SKM-1 (cell line): Measurements from ENCODE around the gene DLD.
"Not testable (repeated sequence)": the region's sequence is repeated elsewhere in the genome, so short reads cannot be mapped to it uniquely, and the experiment has no call there.

Experiments used
- DNase-seq: peaks from one replicate; lab custom pipeline; 2025; ENCODE audit not compliant: unreplicated experiment; lab: John Stamatoyannopoulos, UW

Gene DLD

GRCh38 chr7:107914831-107915230 is 23.8 kb downstream of the DLD start:
- no peak for DNase-seq

- DNase-seq: no peak
Measured at GRCh38 chr7:107915541-107915940, 24.6 kb downstream of the DLD start.

- DNase-seq: no peak
Measured at GRCh38 chr7:107917763-107918651, 27.0 kb downstream of the DLD start.

GRCh38 chr7:107918948-107919347 is 28.0 kb downstream of the DLD start:
- no peak for DNase-seq

- no peak for DNase-seq
Measured at GRCh38 chr7:107920048-107920772, 29.2 kb downstream of the DLD start.

- DNase-seq: not testable (repeated sequence)
Measured at GRCh38 chr7:107921826-107922225, 30.8 kb downstream of the DLD start.

GRCh38 chr7:107922886-107923285 is 31.9 kb downstream of the DLD start:
- DNase-seq: no peak

- no peak for DNase-seq
Measured at GRCh38 chr7:107924841-107925504, 34.0 kb downstream of the DLD start.

- no peak for DNase-seq
Measured at GRCh38 chr7:107926481-107926880, 35.5 kb downstream of the DLD start.

- no peak for DNase-seq
Measured at GRCh38 chr7:107931740-107932515, 40.9 kb downstream of the DLD start.

GRCh38 chr7:107932805-107933204 is 41.8 kb downstream of the DLD start:
- DNase-seq: no peak

- no peak for DNase-seq
Measured at GRCh38 chr7:107933386-107934013, 42.5 kb downstream of the DLD start.

GRCh38 chr7:107934991-107935770 is 44.2 kb downstream of the DLD start:
- no peak for DNase-seq

- DNase-seq: no peak
Measured at GRCh38 chr7:107936312-107936711, 45.3 kb downstream of the DLD start.

- DNase-seq: no peak
Measured at GRCh38 chr7:107937531-107937930, 46.5 kb downstream of the DLD start.

GRCh38 chr7:107938456-107939250 is 47.7 kb downstream of the DLD start:
- no peak for DNase-seq

- DNase-seq: no peak
Measured at GRCh38 chr7:107939573-107940489, 48.8 kb downstream of the DLD start.

GRCh38 chr7:107940951-107941350 is 50.0 kb downstream of the DLD start:
- no peak for DNase-seq
